Measurements from ENCODE around the gene RLN3. TPM values are rescaled to one million over a fixed set of nuclear protein-coding genes. Genes with fewer than 3 reads are reported as not detected.

Gene RLN3
- polyA plus RNA-seq, 1 donor (not counting 4 experiments of a cell fraction or from before 2014, with no cell fraction given), result not detected

DNA sequence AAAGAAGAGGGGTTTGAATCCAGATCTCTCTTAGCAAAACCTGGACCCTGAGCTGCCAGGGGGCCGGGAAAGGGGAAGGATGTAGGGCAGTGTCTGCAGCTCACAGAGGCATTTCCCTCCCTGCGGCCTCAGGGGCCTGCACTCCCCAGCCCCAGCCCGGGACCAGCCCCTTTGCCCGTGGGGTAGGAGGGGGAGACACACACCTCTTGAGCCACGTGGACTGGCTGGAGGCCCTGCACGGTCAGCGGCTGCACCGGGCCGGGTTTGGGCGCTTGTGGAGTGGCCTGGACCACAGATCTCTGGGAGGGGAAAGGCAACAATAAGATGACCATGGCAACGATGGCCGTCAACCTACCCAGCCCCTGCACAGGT lies 48.7 kb upstream of the RLN3 start:
- Histone ChIP-seq H3K4me1 (ENCODE audit: control insufficient read depth, extremely low read depth, insufficient read depth, low read length) (peaks cover 2% of the 10 kb centered on the region), H2AFZ (ENCODE audit: control insufficient read depth, low read length) (no peak overlapping the region), H3K4me2 (ENCODE audit: control insufficient read depth, extremely low read depth, insufficient read depth, low read depth, low read length) (peak overlapping the region; percentile 27), H3K36me3 (ENCODE audit: control insufficient read depth in 2 of 2, extremely low read depth in 1 of 2, insufficient read depth in 2 of 2, low read length in 2 of 2) (peaks cover 5 to 12% of the 10 kb centered on the region in 2 experiments), H3K9me3 (ENCODE audit: control insufficient read depth, low read depth, low read length) (no peaks in the 10 kb centered on the region), H3K79me2 (ENCODE audit: control insufficient read depth, insufficient read depth, low read length) (no peaks in the 10 kb centered on the region), H3K9ac (ENCODE audit: control insufficient read depth, extremely low read depth, insufficient read depth, low read length) (peak overlapping the region; percentile 37), H3K4me3 (ENCODE audit: control insufficient read depth in 2 of 3, extremely low read depth in 1 of 3, insufficient read depth in 2 of 3, low read depth in 1 of 3, low read length in 3 of 3) (no peak overlapping the region), H3K27ac (ENCODE audit: control insufficient read depth, insufficient read depth, low read length) (no peak overlapping the region), H3K27me3 (ENCODE audit: control insufficient read depth, extremely low read depth, insufficient read depth, low read length) (no peaks in the 10 kb centered on the region), H3K9me1 (ENCODE audit: control insufficient read depth, extremely low read depth, insufficient read depth, low read length) (no peaks in the 10 kb centered on the region), H4K20me1 (ENCODE audit: control insufficient read depth, extremely low read depth, insufficient read depth, low read length) (no peaks in the 10 kb centered on the region)
- TF ChIP-seq, protein P1, sequence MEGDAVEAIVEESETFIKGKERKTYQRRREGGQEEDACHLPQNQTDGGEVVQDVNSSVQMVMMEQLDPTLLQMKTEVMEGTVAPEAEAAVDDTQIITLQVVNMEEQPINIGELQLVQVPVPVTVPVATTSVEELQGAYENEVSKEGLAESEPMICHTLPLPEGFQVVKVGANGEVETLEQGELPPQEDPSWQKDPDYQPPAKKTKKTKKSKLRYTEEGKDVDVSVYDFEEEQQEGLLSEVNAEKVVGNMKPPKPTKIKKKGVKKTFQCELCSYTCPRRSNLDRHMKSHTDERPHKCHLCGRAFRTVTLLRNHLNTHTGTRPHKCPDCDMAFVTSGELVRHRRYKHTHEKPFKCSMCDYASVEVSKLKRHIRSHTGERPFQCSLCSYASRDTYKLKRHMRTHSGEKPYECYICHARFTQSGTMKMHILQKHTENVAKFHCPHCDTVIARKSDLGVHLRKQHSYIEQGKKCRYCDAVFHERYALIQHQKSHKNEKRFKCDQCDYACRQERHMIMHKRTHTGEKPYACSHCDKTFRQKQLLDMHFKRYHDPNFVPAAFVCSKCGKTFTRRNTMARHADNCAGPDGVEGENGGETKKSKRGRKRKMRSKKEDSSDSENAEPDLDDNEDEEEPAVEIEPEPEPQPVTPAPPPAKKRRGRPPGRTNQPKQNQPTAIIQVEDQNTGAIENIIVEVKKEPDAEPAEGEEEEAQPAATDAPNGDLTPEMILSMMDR (optimal IDR thresholded peaks at IDR 0.05 in 1 of 3, IDR thresholded peaks at IDR 0.05 in 1 of 3, conservative IDR thresholded peaks at IDR 0.05 in 1 of 3; ENCODE audit: extremely low read depth in 1 of 3, insufficient read depth in 2 of 3, low read length in 3 of 3), result no peak
- TF ChIP-seq EZH2 (IDR thresholded peaks at IDR 0.05; ENCODE audit: low read length), result no peak
- no peak for DNase-seq (ENCODE audit: low read depth, low spot score)
- FAIRE-seq, result no peak
- dilution Hi-C loops (cut with MboI; ENCODE audit: extremely low pct_ligation_motif_present, low sequenced_read_pairs), result no loop called here

DNA sequence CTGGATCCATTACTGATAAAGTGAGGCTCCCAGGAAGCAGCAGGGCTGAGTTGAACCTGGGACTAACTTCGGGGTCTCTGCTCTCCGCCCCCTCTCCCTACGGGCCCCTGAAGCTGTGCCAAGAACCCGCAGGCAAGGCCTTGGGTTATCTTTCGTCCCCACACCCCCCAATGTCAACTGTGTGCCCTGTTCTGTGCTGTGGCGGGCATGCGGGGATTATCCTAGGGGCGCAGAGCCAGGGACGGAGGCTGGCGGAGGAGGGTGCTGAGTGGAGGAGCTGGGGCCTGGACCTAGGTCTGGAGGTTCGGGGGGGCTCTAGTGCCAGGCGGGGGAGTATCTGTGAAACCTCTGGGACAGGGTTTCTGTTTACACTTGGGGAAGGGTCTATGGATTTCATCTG lies 48.3 kb upstream of the RLN3 start:
- Histone ChIP-seq H4K20me1 (ENCODE audit: control insufficient read depth, extremely low read depth, insufficient read depth, low read length) (no peaks in the 10 kb centered on the region), H3K9ac (ENCODE audit: control insufficient read depth, extremely low read depth, insufficient read depth, low read length) (no peak overlapping the region), H3K79me2 (ENCODE audit: control insufficient read depth, insufficient read depth, low read length) (no peaks in the 10 kb centered on the region), H3K27me3 (ENCODE audit: control insufficient read depth, extremely low read depth, insufficient read depth, low read length) (no peaks in the 10 kb centered on the region), H3K4me1 (ENCODE audit: control insufficient read depth, extremely low read depth, insufficient read depth, low read length) (peaks cover 2% of the 10 kb centered on the region), H3K9me1 (ENCODE audit: control insufficient read depth, extremely low read depth, insufficient read depth, low read length) (no peaks in the 10 kb centered on the region), H3K9me3 (ENCODE audit: control insufficient read depth, low read depth, low read length) (no peaks in the 10 kb centered on the region), H2AFZ (ENCODE audit: control insufficient read depth, low read length) (no peak overlapping the region), H3K27ac (ENCODE audit: control insufficient read depth, insufficient read depth, low read length) (no peak overlapping the region), H3K36me3 (ENCODE audit: control insufficient read depth in 2 of 2, extremely low read depth in 1 of 2, insufficient read depth in 2 of 2, low read length in 2 of 2) (peaks cover 5 to 12% of the 10 kb centered on the region in 2 experiments), H3K4me3 (ENCODE audit: control insufficient read depth in 2 of 3, extremely low read depth in 1 of 3, insufficient read depth in 2 of 3, low read depth in 1 of 3, low read length in 3 of 3) (no peak overlapping the region), H3K4me2 (ENCODE audit: control insufficient read depth, extremely low read depth, insufficient read depth, low read depth, low read length) (no peak overlapping the region)
- dilution Hi-C loops (cut with MboI; ENCODE audit: extremely low pct_ligation_motif_present, low sequenced_read_pairs), result no loop called here
- DNase-seq (ENCODE audit: low read depth, low spot score) (no peak), FAIRE-seq (no peak)
- TF ChIP-seq, protein P1 (optimal IDR thresholded peaks at IDR 0.05 in 1 of 3, IDR thresholded peaks at IDR 0.05 in 1 of 3, conservative IDR thresholded peaks at IDR 0.05 in 1 of 3; ENCODE audit: extremely low read depth in 1 of 3, insufficient read depth in 2 of 3, low read length in 3 of 3), result no peak
- TF ChIP-seq EZH2 (IDR thresholded peaks at IDR 0.05; ENCODE audit: low read length), result no peak

Measured in keratinocyte (primary cell).